ENCODE data around the gene NEGR1. TPM values are rescaled to one million over a fixed set of nuclear protein-coding genes. Genes with fewer than 3 reads are reported as not detected.

NEGR1 gene
- total RNA-seq, 1 experiment from 2014 or later = 0.44 TPM

- Histone ChIP-seq H3K79me2 (ENCODE audit: low read depth) (no peaks in the 10 kb centered on the region), H4K20me1 (ENCODE audit: insufficient read depth) (no peaks in the 10 kb centered on the region), H3K27ac (no peak overlapping the region), H3K4me1 (replicated peaks; ENCODE audit: insufficient read depth) (no peaks in the 10 kb centered on the region), H3K9me2 (ENCODE audit: insufficient read depth) (no peaks in the 10 kb centered on the region), H3K27me3 (ENCODE audit: insufficient read depth, low read depth) (no peaks in the 10 kb centered on the region), H3F3A (ENCODE audit: insufficient read depth, low read depth) (no peaks in the 10 kb centered on the region), H3K4me2 (no peak overlapping the region), H3K36me3 (ENCODE audit: low read depth) (no peaks in the 10 kb centered on the region), H3K4me3 (no peak overlapping the region), H2AFZ (no peak overlapping the region), H3K9me3 (ENCODE audit: insufficient read depth, low read depth) (no peaks in the 10 kb centered on the region)
- DNase-seq = no peak
- POLR2A ChIA-PET (ENCODE audit: unreplicated experiment) = no interaction called here
- TF ChIP-seq CTCF (conservative IDR thresholded peaks at IDR 0.05) (no peak), EZH2 (IDR thresholded peaks at IDR 0.05; ENCODE audit: low read depth) (no peak)
- intact Hi-C loops (cut with micrococcal nuclease; ENCODE audit: unreplicated experiment) = no loop called here
- CTCF ChIA-PET = no interaction called here
- no TSS peak for BruUV-seq (replicated peaks)
Observed at GRCh38 chr1:71638081-71638766, 644.1 kb downstream of the NEGR1 start.

- no TSS peak for BruUV-seq (replicated peaks)
- H3F3A ChIP-seq (ENCODE audit: insufficient read depth, low read depth) = no peaks in the 10 kb centered on the region
- H3K27me3 ChIP-seq (ENCODE audit: insufficient read depth, low read depth) = no peaks in the 10 kb centered on the region
- no peak for TF ChIP-seq EZH2 (IDR thresholded peaks at IDR 0.05; ENCODE audit: low read depth)
- TF ChIP-seq CTCF (conservative IDR thresholded peaks at IDR 0.05) = no peak
- intact Hi-C loops (cut with micrococcal nuclease; ENCODE audit: unreplicated experiment) = no loop called here
- H4K20me1 ChIP-seq (ENCODE audit: insufficient read depth) = no peaks in the 10 kb centered on the region
- H3K79me2 ChIP-seq (ENCODE audit: low read depth) = no peaks in the 10 kb centered on the region
- no peak overlapping the region for H3K27ac ChIP-seq
- no peak overlapping the region for H3K4me2 ChIP-seq
- H3K9me3 ChIP-seq (ENCODE audit: insufficient read depth, low read depth) = no peaks in the 10 kb centered on the region
- no peaks in the 10 kb centered on the region for H3K4me1 ChIP-seq (replicated peaks; ENCODE audit: insufficient read depth)
- H3K9me2 ChIP-seq (ENCODE audit: insufficient read depth) = no peaks in the 10 kb centered on the region
- no peak for DNase-seq
- POLR2A ChIA-PET (ENCODE audit: unreplicated experiment) = no interaction called here
- no peaks in the 10 kb centered on the region for H3K36me3 ChIP-seq (ENCODE audit: low read depth)
- CTCF ChIA-PET = no interaction called here
- H2AFZ ChIP-seq = no peak overlapping the region
- H3K4me3 ChIP-seq = no peak overlapping the region
Observed at GRCh38 chr1:71635568-71635967, 646.8 kb downstream of the NEGR1 start.

- TF ChIP-seq CTCF (conservative IDR thresholded peaks at IDR 0.05) = no peak
- no peak for TF ChIP-seq EZH2 (IDR thresholded peaks at IDR 0.05; ENCODE audit: low read depth)
- ChIA-PET POLR2A (ENCODE audit: unreplicated experiment) (no interaction called here), CTCF (no interaction called here)
- Histone ChIP-seq H3K9me3 (ENCODE audit: insufficient read depth, low read depth) (no peaks in the 10 kb centered on the region), H3F3A (ENCODE audit: insufficient read depth, low read depth) (no peaks in the 10 kb centered on the region), H3K4me3 (no peak overlapping the region), H3K4me1 (replicated peaks; ENCODE audit: insufficient read depth) (no peaks in the 10 kb centered on the region), H4K20me1 (ENCODE audit: insufficient read depth) (no peaks in the 10 kb centered on the region), H3K36me3 (ENCODE audit: low read depth) (no peaks in the 10 kb centered on the region), H3K4me2 (no peak overlapping the region), H3K9me2 (ENCODE audit: insufficient read depth) (no peaks in the 10 kb centered on the region), H2AFZ (no peak overlapping the region), H3K27me3 (ENCODE audit: insufficient read depth, low read depth) (no peaks in the 10 kb centered on the region), H3K79me2 (ENCODE audit: low read depth) (no peaks in the 10 kb centered on the region), H3K27ac (no peak overlapping the region)
- DNase-seq = no peak
- BruUV-seq (replicated peaks) = no TSS peak
- intact Hi-C loops (cut with micrococcal nuclease; ENCODE audit: unreplicated experiment) = no loop called here
Observed at GRCh38 chr1:71634159-71634558, 648.2 kb downstream of the NEGR1 start.

Data from PC-9 (cell line).